ENCODE results near the gene EXT2.
A peak's percentile ranks its signal among the peaks of the same experiment; 100 is the strongest.

The EXT2 gene

GRCh38 chr11:44104481-44105294 is 9.2 kb downstream of the EXT2 start:
- ATAC-seq: no peak

GRCh38 chr11:44108260-44108659 is 12.8 kb downstream of the EXT2 start:
- TF ChIP-seq CSDC2 (CRISPR knock-in tag; IDR thresholded peaks at IDR 0.05): no peak
- TF ChIP-seq PPARA (CRISPR knock-in tag; IDR thresholded peaks at IDR 0.05; ENCODE audit: borderline replicate concordance): no peak
- TF ChIP-seq CREB5 (CRISPR knock-in tag; IDR thresholded peaks at IDR 0.05; ENCODE audit: low read depth): no peak
- ATAC-seq: no peak

More at GRCh38 chr11:44104481-44105294, 9.2 kb downstream of the EXT2 start:
- no peak for TF ChIP-seq ZNF565 (CRISPR knock-in tag; conservative IDR thresholded peaks at IDR 0.05; ENCODE audit: low read depth)
- TF ChIP-seq ZFP3 (CRISPR knock-in tag; IDR thresholded peaks at IDR 0.05): no peak
- TF ChIP-seq PATZ1 (CRISPR knock-in tag; IDR thresholded peaks at IDR 0.05; ENCODE audit: borderline replicate concordance): no peak
- no peak for TF ChIP-seq ZNF8 (CRISPR knock-in tag; IDR thresholded peaks at IDR 0.05)
- no peak for TF ChIP-seq TCF4 (CRISPR knock-in tag; IDR thresholded peaks at IDR 0.05; ENCODE audit: borderline replicate concordance)

GRCh38 chr11:44110231-44110679 is 14.8 kb downstream of the EXT2 start:
- TF ChIP-seq POU6F1 (CRISPR knock-in tag; IDR thresholded peaks at IDR 0.05; ENCODE audit: borderline replicate concordance, low read depth): no peak
- no peak for TF ChIP-seq TSHZ2 (CRISPR knock-in tag; IDR thresholded peaks at IDR 0.05)
- no peak for TF ChIP-seq TOX (CRISPR knock-in tag; IDR thresholded peaks at IDR 0.05; ENCODE audit: borderline replicate concordance)
- no peak for TF ChIP-seq ZNF8 (CRISPR knock-in tag; IDR thresholded peaks at IDR 0.05)
- no peak for TF ChIP-seq PPARA (CRISPR knock-in tag; IDR thresholded peaks at IDR 0.05; ENCODE audit: borderline replicate concordance)
- TF ChIP-seq ZNF70 (CRISPR knock-in tag; IDR thresholded peaks at IDR 0.05): no peak
- TF ChIP-seq BACH2 (CRISPR knock-in tag; IDR thresholded peaks at IDR 0.05; ENCODE audit: borderline replicate concordance): no peak
- TF ChIP-seq ISL1 (CRISPR knock-in tag; IDR thresholded peaks at IDR 0.05): no peak
- ATAC-seq: peak; percentile 91

- TF ChIP-seq SNAI2 (CRISPR knock-in tag; IDR thresholded peaks at IDR 0.05): 0 out of 2 replicates have a peak, but pooled peaks have one; percentile 35
- TF ChIP-seq CSDC2 (CRISPR knock-in tag; IDR thresholded peaks at IDR 0.05): no peak
- TF ChIP-seq TCF4 (CRISPR knock-in tag; IDR thresholded peaks at IDR 0.05; ENCODE audit: borderline replicate concordance): peak; percentile 53
- peak; percentile 60; the same call in 1 of the 2 replicates for TF ChIP-seq ISL1 (CRISPR knock-in tag; IDR thresholded peaks at IDR 0.05)
- TF ChIP-seq TSHZ2 (CRISPR knock-in tag; IDR thresholded peaks at IDR 0.05): peak; percentile 62; the same call in 1 of the 2 replicates
Observed at GRCh38 chr11:44112091-44112821, 16.8 kb downstream of the EXT2 start.

More at GRCh38 chr11:44112091-44112821, 16.8 kb downstream of the EXT2 start:
- peak; percentile 91 for ATAC-seq
